HG03135 (cell line): Measurements from ENCODE around the gene MBOAT2.

ENCODE experiments used
- ATAC-seq: cut with Tn5 transposase; IDR thresholded peaks from one replicate; pipeline ENCODE4 v1.9.1; 2021; ENCODE audit warnings: mild to moderate bottlenecking, moderate library complexity; ENCODE audit not compliant: unreplicated experiment

MBOAT2 gene

GRCh38 chr2:8836971-8837794 lies 166.3 kb downstream of the MBOAT2 start, which contains the start of gene KIDINS220:
TSS of gene KIDINS220 (minus strand) at chr2:8837613. CDS start at chr2:8827093, 10,520 bp downstream.
- ATAC-seq = peak; percentile 90

- no peak for ATAC-seq
Measured at GRCh38 chr2:8835279-8835678, 168.2 kb downstream of the MBOAT2 start.

- ATAC-seq = no peak
Measured at GRCh38 chr2:8833853-8834252, 169.6 kb downstream of the MBOAT2 start.

DNA sequence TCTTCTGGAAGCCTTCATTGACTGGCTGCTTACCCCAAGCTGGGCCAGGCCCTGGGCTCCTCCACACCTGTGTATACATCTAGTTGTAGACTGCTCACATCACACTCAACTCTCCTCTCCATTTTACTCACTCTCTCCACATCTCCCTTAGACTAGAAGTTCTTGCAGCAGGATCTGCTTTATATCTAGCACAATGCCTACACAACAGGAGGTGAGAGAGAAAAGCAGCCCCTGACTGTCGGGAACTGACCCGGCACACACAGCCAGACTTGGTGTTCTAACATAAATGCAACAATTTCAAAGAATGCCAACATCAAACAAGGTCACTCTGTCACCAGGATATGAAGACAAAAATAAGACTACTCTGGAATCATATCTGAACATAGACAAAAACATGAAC lies 172.0 kb downstream of the MBOAT2 start:
- no peak for ATAC-seq

DNA sequence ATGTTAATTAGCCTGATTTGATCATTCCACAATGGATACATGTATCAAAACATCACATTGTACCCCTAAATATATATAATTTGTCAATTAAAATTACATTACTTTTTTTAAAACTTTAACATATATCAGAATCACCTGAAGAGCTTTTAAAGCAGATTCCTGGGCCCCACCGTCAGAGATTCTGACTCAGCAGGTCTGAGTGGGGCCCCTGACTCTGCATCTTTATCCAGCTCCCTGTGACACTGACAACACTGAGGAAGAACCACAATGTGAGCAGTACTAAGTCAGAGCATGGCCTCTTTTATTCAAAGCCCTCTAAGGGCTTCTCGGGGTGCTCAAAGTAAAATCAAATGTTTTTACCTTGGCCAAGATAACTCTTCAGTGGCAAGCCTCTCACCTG lies 175.8 kb downstream of the MBOAT2 start:
- no peak for ATAC-seq

DNA sequence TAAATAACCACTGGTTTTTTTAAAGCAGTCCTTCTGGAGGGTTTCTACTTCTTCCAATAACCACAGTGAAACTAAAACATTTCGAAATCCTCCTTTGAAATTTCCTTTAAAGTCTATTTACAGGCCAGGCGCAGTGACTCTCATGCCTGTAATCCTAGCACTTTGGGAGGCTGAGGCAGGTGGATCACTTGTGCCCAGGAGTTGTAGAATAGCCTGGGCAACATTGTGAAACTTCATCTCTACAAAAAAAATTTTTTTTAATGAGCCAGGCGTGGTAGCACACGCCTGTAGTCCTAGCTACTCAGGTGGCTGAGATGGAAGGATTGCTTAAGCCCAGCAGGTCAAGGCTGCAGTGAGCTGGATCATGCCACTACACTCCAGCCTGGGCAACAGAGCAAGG lies 181.3 kb downstream of the MBOAT2 start:
- ATAC-seq = no peak

DNA sequence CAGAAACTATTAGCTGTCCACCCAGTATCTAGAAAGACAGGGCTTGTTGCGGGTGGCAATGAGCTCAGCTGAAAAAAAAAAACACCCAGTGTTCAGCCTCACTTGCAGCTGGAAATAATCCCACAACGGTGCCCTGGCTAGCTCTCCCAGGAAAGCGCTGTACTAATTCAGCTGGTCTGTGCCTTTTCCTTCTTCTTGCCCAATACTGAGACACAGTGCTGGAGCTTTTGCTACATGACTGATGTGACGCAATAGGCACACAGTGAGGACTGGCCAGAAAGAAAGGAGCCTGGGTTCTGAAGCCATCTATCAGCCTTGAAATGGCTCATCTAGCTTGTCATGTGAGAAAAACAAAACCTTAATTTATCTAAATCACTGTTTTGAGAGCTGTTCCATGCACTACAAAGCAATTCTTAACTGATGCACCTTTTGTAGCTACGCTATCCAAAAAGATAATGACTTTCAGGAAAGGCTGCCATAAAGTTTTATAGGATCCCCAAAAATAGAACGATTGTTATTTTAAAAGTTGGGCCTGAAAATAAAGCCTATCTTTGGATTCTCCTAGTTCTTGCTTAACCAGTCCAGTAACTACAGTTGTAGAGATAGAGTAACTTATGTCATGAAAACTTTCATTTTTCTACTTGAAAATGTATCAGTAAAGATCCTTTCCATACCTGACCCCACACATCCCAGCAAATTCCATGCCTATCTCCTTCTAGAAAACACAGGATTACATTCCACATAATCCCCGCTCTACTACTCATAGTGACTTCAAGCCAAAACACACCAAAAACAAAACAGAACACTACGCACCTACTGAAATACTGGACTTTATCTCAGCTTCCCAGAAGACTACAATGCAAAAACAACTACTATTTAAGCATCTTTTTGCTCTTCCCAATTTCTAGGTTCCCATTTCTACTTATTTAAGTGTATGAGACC lies 181.9 kb downstream of the MBOAT2 start:
- ATAC-seq = no peak

DNA sequence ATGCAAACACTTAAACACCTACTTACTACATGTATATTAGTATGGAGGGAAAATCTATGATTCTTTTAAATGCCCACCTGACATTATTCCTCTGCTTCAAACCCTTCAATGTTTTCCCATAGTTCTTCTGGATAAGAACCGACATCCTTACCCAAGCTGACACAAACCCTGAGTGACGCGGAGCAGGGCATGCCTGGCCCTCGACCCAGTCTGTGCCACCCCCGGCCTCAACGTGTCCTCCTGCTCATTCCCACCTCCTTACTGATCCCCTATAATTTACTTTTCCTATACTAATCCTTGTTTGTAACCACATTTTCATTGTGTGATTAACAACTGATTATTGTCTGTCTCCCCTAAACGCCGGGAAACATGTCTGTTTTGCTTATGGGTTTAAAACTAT lies 183.5 kb downstream of the MBOAT2 start:
- no peak for ATAC-seq

DNA sequence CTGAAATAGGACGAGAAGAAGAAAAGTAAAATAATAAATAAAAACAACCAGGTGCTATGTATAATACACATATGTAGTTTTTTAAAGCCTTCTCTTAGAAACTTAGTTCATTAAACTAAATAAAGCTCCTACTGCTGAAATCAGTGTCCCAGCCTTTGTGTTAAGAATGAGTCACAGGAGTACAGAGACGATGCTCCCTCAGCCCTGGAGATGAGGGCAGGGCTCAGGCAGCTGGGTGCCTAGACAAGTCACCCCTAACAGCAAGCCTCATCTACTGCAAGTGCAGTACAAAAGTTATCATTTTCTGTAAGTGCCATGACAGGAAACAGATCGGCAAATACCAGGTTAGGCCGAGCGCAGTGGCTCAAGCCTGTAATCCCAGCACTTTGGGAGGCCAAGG lies 184.3 kb downstream of the MBOAT2 start:
- no peak for ATAC-seq

DNA sequence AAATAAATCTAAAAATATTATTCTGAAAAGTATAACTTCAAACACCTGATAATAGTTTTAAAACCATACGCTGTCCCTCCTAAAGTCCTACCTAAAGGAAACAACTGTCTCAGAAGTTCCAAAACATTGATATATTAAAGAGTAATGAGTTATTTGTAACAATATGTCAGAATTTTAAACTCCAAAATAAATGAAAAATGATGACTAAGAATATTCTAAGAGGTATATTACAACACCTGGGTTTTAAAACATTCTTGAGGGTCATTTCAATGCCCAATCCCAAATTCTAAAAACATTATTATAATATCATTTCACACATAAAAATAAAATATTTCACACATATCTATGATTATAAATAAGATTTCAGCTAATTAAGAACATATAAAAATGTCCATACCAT lies 186.3 kb downstream of the MBOAT2 start:
- no peak for ATAC-seq

DNA sequence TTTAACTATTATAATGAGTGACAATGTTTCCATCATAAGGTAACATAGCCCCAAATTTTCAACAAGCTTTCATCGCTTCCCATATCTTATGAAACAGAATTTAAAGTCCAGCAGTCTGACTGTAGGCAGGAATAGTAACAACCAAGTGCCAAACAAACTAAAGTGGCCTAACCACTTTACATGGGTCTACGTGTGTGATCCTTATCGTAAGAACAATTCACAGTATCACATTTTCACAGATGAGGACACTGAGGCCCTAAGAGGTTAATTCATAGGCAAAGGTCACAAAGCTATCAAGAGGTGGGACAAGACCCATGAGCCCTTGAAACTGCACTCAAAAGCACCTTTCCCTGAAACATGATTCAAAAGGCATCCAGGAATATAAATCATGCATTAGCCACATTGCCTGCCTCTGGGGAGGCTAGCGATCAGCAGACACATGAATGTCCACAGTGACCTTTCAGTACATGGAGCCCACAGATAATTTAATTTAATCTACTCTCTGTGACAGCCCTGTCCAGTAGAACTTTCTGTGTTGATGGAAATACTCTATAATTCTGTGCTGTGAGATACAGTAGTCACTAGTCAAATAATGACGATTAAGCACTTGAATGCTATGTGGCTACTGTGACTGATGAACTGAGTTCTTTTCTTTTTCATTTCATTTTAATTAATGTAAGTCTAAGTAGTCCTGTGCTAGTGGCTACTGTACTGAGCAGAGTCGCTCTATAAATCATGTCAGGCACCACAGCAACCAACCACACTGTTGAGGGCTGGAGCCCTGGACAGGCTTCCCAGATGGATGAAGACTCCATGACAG lies 196.4 kb downstream of the MBOAT2 start:
- ATAC-seq = no peak

- ATAC-seq = no peak
Measured at GRCh38 chr2:8805278-8806210, 197.9 kb downstream of the MBOAT2 start.

- peak; percentile 98 for ATAC-seq
Measured at GRCh38 chr2:8803658-8804379, 199.7 kb downstream of the MBOAT2 start.

DNA sequence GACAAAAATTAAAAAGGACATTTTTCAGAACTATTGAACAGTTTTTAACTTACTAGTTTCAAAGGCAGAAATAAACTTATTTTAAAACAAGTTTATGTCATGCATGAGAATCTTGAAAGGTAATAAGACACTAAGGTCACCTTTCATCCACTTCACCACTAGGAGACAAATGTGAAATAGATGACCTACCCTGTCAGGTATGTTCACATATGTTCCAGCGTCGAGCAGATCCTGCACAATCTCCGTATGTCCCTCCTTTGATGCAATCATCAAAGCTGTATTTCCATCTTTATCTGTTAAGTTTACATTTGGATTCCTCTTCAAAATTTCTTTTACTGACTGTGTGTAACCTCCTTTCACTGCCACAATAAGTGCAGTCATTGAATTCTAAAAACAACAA lies 200.7 kb downstream of the MBOAT2 start:
- no peak for ATAC-seq
